WI38 (cell line): Measurements from ENCODE around the gene GUCA1C.

Source experiments
- H3K4me3 ChIP-seq: 2 replicates; pipeline ENCODE4 v1.5.1; 2011; ENCODE audit warnings: low read depth, mild to moderate bottlenecking, control low read depth, low read length
- TF ChIP-seq, protein P1 (sequence below): IDR thresholded peaks from 2 replicates; pipeline ENCODE4 v1.5.1; 2012; ENCODE audit warnings: low read depth, mild to moderate bottlenecking, control low read depth, low read length

GUCA1C gene

DNA sequence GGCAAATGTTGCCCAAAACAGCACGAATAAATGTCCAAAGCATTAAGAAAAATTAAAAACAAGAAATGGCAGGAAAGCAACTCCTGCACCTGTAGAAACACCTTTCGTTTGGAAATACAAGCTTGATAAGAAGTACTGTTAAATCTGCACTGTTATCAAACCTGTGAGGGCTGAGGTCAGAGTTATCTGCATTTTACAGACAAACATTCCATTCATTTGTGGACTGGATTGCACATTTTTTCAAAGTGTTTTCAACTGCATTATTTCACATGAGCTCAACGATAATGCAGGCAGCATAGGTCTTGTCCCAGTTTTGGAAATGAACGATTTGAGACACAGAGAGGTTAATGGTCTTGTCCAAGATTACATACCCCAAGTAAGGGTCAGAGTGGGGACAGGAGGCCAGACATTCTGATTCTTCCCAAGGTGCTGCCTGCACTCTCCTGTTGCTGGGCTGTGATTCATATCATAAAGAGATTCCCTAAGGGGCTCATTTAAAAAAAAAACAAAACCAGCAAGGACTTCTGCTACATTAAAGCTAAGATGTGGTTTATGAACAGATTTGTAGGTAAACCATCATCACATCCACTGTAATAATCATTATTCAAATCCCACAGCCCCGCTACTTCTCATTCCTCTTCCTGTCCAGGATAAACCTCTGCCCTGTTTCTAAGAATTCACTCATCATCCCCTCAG is 13.0 kb downstream of the GUCA1C start:
- H3K4me3 ChIP-seq: no peak overlapping the region
- TF ChIP-seq, protein P1, sequence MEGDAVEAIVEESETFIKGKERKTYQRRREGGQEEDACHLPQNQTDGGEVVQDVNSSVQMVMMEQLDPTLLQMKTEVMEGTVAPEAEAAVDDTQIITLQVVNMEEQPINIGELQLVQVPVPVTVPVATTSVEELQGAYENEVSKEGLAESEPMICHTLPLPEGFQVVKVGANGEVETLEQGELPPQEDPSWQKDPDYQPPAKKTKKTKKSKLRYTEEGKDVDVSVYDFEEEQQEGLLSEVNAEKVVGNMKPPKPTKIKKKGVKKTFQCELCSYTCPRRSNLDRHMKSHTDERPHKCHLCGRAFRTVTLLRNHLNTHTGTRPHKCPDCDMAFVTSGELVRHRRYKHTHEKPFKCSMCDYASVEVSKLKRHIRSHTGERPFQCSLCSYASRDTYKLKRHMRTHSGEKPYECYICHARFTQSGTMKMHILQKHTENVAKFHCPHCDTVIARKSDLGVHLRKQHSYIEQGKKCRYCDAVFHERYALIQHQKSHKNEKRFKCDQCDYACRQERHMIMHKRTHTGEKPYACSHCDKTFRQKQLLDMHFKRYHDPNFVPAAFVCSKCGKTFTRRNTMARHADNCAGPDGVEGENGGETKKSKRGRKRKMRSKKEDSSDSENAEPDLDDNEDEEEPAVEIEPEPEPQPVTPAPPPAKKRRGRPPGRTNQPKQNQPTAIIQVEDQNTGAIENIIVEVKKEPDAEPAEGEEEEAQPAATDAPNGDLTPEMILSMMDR: no peak

DNA sequence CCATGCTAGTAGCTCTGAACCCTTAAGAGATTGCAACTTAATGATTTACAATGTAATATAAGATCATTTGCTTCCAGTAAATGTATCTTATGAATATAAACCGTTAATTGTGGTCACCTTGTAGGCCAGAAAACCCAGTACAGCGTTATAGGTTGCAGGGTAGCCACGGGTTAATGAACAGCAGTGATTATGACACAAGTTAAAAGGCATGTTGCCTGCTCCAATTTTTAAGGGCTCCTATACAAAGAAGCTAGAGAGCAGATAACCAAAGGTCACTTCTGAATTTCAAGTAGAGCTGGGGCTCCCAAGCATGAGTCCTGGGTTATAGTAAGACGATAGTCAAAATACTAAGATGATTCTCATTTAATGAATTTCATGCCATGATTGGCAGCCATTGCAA is 13.5 kb downstream of the GUCA1C start:
- H3K4me3 ChIP-seq: no peak overlapping the region
- TF ChIP-seq, protein P1: no peak

DNA sequence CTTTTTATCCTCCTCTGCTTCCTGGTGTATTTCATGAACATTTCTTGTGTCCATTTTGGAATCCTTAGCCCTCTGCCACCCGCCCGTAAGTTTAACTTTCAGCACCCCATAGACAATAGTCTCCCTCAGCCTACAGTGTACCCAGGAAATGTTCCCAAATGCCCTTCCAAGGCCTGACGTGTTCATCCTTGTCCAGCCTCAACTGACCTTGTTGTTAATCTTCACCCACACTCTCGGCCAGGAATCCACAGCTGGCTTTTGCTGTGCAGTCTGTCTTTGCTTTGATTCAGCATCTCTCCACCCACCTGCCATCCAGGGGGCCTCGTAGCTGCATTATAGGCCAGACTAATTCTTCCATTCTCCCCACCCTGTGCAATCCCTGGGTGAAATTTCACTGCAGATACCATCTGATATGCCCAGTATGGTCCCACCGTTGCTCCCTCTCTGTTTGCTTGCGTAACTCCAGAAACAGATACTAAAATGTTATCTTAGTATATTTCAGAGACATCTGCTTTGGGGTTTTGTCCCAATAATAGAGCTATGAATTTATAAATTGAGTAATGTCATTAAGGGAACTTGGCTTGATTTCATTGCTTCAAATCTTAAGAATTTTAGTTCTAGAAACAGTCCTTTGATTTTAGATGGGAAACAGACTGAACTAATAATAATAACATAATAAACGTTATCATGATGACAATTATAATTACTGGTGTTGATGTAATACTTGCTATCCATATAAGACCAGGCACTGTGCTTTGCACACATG is 16.6 kb downstream of the GUCA1C start:
- TF ChIP-seq, protein P1: no peak
- H3K4me3 ChIP-seq: no peak overlapping the region

DNA sequence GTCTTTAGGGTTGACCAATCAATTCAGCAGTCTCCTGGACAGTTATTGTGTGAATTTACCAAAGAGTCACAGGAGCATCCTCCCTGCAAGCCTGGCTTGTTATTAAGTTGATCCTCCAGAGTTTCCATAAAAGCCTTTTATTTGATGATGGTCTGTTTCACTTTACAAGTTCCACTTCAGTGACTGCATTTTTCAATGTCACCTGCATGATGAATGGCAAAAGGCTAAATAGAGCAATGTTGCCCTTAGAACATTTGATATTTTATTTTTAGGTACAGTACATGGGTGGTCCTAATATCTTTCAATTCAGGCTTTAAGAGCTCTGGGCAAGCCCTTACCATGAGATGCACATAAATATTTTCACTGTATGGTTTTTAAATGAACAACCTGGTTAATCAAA is 22.6 kb downstream of the GUCA1C start:
- H3K4me3 ChIP-seq: no peak overlapping the region
- TF ChIP-seq, protein P1: no peak

DNA sequence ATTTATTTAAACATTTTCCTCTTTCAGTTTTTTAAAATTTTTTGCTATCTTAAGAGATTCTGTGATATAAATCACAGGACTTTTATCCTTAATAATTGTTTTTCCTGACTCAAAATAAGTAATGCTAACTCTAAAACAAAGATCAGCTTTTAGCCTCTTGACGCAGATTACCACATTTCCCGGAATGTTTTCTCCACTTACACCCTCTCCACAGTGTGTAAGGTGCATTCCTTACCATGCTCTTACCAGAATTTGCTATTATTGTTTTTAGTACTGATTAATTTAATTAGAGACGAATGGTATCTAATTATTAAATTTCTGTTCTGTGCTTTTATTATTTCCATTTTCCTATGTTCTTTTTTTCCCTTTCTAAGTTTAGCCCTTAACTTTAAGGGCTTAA is 34.8 kb downstream of the GUCA1C start:
- TF ChIP-seq, protein P1: no peak
- no peak overlapping the region for H3K4me3 ChIP-seq

DNA sequence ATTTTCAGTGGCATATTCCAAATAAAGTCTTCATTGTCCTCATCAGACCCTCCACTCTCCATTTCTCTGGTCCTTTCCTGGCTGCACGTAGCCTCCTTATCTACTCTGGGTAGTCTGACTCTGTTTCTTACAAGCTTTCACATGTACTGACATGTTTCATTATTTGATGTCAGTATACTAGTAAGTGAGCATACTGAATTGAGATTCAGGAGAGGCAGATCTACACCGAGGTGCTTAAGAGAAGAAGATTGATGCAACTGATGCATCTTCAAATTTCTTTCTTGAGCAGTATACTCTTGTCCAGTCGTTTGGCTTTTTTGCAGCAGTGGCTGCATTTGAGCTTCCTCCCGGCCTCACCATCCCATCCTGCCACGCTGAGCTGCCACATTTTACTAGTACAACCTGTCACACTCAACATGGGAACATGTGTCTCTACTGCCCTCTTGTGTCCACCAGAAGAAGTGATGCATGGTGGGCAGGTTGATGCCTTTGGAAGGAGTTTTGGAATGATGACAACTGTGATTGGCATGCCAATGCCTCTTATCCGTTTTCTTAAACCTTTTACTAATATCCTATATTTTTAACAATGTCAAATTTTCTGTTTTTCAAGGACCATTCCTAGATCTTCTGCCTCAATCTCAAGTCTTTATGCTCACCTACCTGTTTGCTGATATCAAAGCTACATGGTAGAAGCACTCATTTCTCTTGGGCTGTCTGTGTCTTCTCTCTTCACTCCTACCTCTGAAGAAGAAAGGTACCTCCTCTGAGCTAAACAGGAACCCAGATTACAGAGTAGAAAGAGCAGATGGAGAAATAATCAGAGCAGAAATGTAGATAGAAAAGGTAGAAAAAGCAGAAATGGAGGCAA is 38.7 kb downstream of the GUCA1C start:
- TF ChIP-seq, protein P1: peak; percentile 82

More for the DNA sequence above, 38.7 kb downstream of the GUCA1C start:
- no peak overlapping the region for H3K4me3 ChIP-seq
